HFFc6 (cell line): ENCODE measurements around the gene RIPK1. TPM values are rescaled to one million over a fixed set of nuclear protein-coding genes. Genes with fewer than 3 reads are reported as not detected.
A peak's percentile ranks its signal among the peaks of the same experiment; 100 is the strongest.
"Not testable (repeated sequence)": the region's sequence is repeated elsewhere in the genome, so short reads cannot be mapped to it uniquely, and the experiment has no call there.

Source experiments
- DNase-seq: peaks from one replicate; pipeline ENCODE4 v3.0.0-alpha.2; 2018
- H3K27ac Mint-ChIP-seq: 2 replicates; pipeline ENCODE4 v1.8.0; 2020; ENCODE audit warnings: mild to moderate bottlenecking, mixed read lengths
- H3K27me3 Mint-ChIP-seq: 2 replicates; pipeline ENCODE4 v1.8.0; 2021; ENCODE audit warnings: mild to moderate bottlenecking, moderate library complexity, mixed read lengths; ENCODE audit not compliant: insufficient read depth
- H3K36me3 Mint-ChIP-seq: 2 replicates; pipeline ENCODE4 v1.8.0; 2021; ENCODE audit warnings: low read depth, mixed read lengths
- H3K4me1 Mint-ChIP-seq: 2 replicates; pipeline ENCODE4 v1.8.0; 2020; ENCODE audit warnings: low read depth, mixed read lengths
- H3K4me3 Mint-ChIP-seq: 2 replicates; pipeline ENCODE4 v1.8.0; 2020; ENCODE audit warnings: mild to moderate bottlenecking, moderate library complexity, mixed read lengths
- H3K9me3 Mint-ChIP-seq: 2 replicates; pipeline ENCODE4 v1.8.0; 2020; ENCODE audit warnings: mild to moderate bottlenecking, mixed read lengths
- CTCF ChIP-seq: fragments of 200-600 bp; sonication (generic); IDR thresholded peaks from 2 replicates; pipeline ENCODE4 v1.5.0; 2021; ENCODE audit warnings: antibody characterized with exemption, mild to moderate bottlenecking
- total RNA-seq, 6 experiments: library from RNA; stranded (reverse); fragmentation: NEBNext Ultra II Directional; extraction: Animal tissue kit (Norgen Biotek cat#: 25700); gene quantifications; 2 replicates in 1 of 6; 3 replicates in 5 of 6; pipeline ENCODE4 v1.2.3, GENCODE V29; 2021

Gene RIPK1
- total RNA-seq, 6 experiments from 2014 or later, result 19.9 to 24.9 (median 22.2) TPM

DNA sequence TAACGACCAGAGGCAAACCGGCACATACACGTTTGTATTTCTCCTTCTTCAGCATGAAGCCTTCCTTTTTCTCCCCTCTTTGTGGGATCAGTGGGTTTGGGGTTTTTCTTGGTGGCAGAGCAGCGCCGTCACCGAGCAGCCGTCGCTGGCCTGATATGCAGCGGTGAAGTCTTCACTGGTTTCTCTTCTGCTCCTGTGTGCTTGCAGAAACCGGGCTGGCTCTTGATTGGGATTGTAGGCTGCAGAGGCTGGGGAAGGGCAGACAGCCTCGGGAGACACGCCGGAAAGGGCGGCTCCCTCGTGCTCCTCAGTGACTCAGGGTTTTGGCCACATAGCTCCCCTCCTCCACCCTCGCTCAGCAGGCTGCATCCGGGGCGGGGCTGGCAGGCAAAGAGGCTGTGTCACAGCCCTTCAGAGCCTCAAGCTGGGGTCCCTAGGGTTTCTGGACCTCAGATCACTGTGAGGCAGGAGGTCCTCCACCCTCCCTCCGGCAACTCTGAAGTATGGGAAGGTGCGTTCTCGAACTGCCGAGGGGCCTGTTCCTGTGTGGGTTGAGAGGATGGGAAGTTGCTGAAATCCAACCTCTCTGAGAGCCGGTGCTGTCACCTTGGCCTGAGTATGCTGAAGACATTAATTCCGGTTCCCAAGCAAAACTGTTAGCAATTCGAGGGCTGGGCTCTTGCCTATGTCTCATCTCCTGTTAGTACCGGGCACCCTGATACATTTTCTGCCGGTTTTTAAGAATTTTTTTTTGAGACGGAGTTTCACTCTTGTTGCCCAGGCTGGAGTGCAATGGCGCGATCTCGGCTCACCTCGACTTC is 44.4 kb upstream of the RIPK1 start:
- Mint-ChIP-seq H3K27ac (peak overlapping the region; percentile 96), H3K36me3 (peaks cover 32% of the 10 kb centered on the region), H3K9me3 (peaks cover 8% of the 10 kb centered on the region), H3K4me3 (peak overlapping the region; percentile 67), H3K4me1 (peaks cover 36% of the 10 kb centered on the region), H3K27me3 (peaks cover 3% of the 10 kb centered on the region; the same call in 1 of the 2 replicates)
- DNase-seq, result peak; percentile 77
- TF ChIP-seq CTCF, result no peak

- Mint-ChIP-seq H3K36me3 (peaks cover 20% of the 10 kb centered on the region), H3K4me3 (no peak overlapping the region), H3K27ac (no peak overlapping the region; the same call in 1 of the 2 replicates), H3K27me3 (peaks cover 6% of the 10 kb centered on the region; the same call in 1 of the 2 replicates), H3K9me3 (peaks cover 8% of the 10 kb centered on the region), H3K4me1 (peaks cover 36% of the 10 kb centered on the region)
- TF ChIP-seq CTCF, result no peak
- DNase-seq, result no peak
These were observed 41.3 kb upstream of the RIPK1 start for GRCh38 chr6:3026791-3027626.

- H3K27ac Mint-ChIP-seq, H3K9me3 Mint-ChIP-seq, DNase-seq, H3K4me3 Mint-ChIP-seq, H3K27me3 Mint-ChIP-seq: not testable (repeated sequence)
- Mint-ChIP-seq H3K4me1 (peaks cover 41% of the 10 kb centered on the region), H3K36me3 (peaks cover 16% of the 10 kb centered on the region)
These were observed 40.1 kb upstream of the RIPK1 start for GRCh38 chr6:3028156-3028555.

DNA sequence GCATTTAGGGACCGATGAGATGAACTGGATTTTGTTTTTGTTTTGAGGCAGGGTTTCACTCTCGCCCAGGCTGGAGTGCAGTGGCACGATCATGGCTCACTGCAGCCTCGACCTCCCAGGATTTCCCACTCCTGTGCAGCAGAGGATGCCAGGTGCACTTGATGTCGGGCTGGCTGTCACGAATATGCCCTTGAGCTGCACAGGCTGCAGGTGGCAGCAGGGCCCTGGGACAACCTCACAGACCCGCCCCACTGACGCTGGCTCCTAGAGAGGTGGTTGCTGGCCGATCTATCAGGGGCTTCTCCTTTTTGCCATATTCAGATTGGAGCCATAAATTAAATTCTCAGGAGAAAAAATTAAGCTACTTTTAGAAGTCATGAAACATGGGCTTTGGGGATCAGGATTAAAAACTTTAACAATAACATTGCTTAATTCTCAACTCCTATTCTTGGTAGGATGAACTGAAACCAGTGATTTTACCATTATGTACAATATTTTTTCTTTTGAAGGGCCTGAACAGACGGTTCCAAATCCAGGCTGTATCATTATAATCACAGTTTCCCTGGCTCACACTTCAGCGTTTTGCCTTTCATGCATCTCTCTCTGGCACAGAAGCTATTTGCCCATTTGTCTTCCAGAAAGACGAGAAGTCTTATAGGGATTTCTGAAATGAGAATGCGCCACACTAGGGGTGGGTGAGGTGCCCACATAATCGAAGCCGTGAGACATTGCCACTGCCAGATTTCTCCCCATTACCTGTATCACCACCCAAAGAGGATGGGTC is 36.2 kb upstream of the RIPK1 start:
- H3K4me3 Mint-ChIP-seq, result no peak overlapping the region
- peaks cover 16% of the 10 kb centered on the region for H3K36me3 Mint-ChIP-seq
- TF ChIP-seq CTCF, result no peak
- peaks cover 17% of the 10 kb centered on the region for H3K27me3 Mint-ChIP-seq
- H3K4me1 Mint-ChIP-seq, result peaks cover 14% of the 10 kb centered on the region; the same call in 1 of the 2 replicates
- no peak for DNase-seq
- no peak overlapping the region for H3K27ac Mint-ChIP-seq
- peaks cover 4% of the 10 kb centered on the region; the same call in 1 of the 2 replicates for H3K9me3 Mint-ChIP-seq

- Mint-ChIP-seq H3K9me3 (peaks cover 4% of the 10 kb centered on the region; the same call in 1 of the 2 replicates), H3K36me3 (peaks cover 13% of the 10 kb centered on the region), H3K4me1 (peaks cover 12% of the 10 kb centered on the region; the same call in 1 of the 2 replicates), H3K27ac (no peak overlapping the region), H3K4me3 (no peak overlapping the region), H3K27me3 (peaks cover 20% of the 10 kb centered on the region)
- DNase-seq, result peak; percentile 33
- TF ChIP-seq CTCF, result no peak
These were observed 35.3 kb upstream of the RIPK1 start for GRCh38 chr6:3032986-3033385.
